ENCODE data around the gene ABHD6. TPM values are rescaled to one million over a fixed set of nuclear protein-coding genes. Genes with fewer than 3 reads are reported as not detected.
A peak's percentile ranks its signal among the peaks of the same experiment; 100 is the strongest.

The ABHD6 gene
- total and polyA plus RNA-seq, 9 of the 15 experiments (the other 6 are each of a cell fraction or from before 2014, with no cell fraction given) = 0.53 to 3.6 (median 2.5) TPM

GRCh38 chr3:58305882-58306711 is 68.5 kb downstream of the ABHD6 start, which contains the start of the genes HTD2 and RPP14 (continued):
- TF ChIP-seq NKRF (IDR thresholded peaks at IDR 0.05; ENCODE audit: borderline replicate concordance) (no peak), NCOA6 (IDR thresholded peaks at IDR 0.05) (peak; percentile 80; the same call in 1 of the 2 replicates), SRSF3 (IDR thresholded peaks at IDR 0.05; ENCODE audit: insufficient read depth, low read length) (no peak), ZNF780A (CRISPR knock-in tag; IDR thresholded peaks at IDR 0.05) (no peak), TEAD2 (tag; IDR thresholded peaks at IDR 0.05) (no peak), THRA (IDR thresholded peaks at IDR 0.05) (no peak), ZNF239 (CRISPR knock-in tag; IDR thresholded peaks at IDR 0.05) (no peak), POLR2AphosphoS2 (IDR thresholded peaks at IDR 0.05; ENCODE audit: low read length) (peak; percentile 40; the same call in 1 of the 2 replicates), DEAF1 (CRISPR knock-in tag; IDR thresholded peaks at IDR 0.05) (no peak), HINFP (tag; conservative IDR thresholded peaks at IDR 0.05; ENCODE audit: low read depth) (no peak), RERE (CRISPR knock-in tag; IDR thresholded peaks at IDR 0.05; ENCODE audit: borderline replicate concordance) (no peak), ZNF584 (CRISPR knock-in tag; IDR thresholded peaks at IDR 0.05; ENCODE audit: low read depth) (no peak), ZNF217 (CRISPR knock-in tag; IDR thresholded peaks at IDR 0.05) (no peak), SMAD4 (CRISPR knock-in tag; conservative IDR thresholded peaks at IDR 0.05) (no peak), GTF2A2 (tag; IDR thresholded peaks at IDR 0.05) (no peak)

Measured in K562 (cell line).